CD4-positive, alpha-beta T cell (primary cell): ENCODE measurements around the gene GABPB1. TPM values are rescaled to one million over a fixed set of nuclear protein-coding genes. Genes with fewer than 3 reads are reported as not detected.

Source experiments
- ATAC-seq: fragments of 200-7000 bp; cut with Tn5 transposase; one replicate; pipeline ENCODE4 v1.10.0; 2022; ENCODE audit warnings: mild to moderate bottlenecking; ENCODE audit not compliant: poor library complexity
- CTCF ChIA-PET: fragments of 350-600 bp; sonication (Branson Sonifier 250); formaldehyde crosslinking; loops from one replicate; lab custom pipeline; 2021; ENCODE audit warnings: antibody characterized with exemption, inconsistent platforms; lab: Charles Lee
- POLR2A ChIA-PET: fragments of 350-600 bp; sonication (Branson Sonifier 250); formaldehyde crosslinking; loops from one replicate; lab custom pipeline; 2021; ENCODE audit warnings: antibody characterized with exemption, inconsistent platforms; lab: Charles Lee
- DNase-seq, 14 experiments: peaks; one replicate each; pipeline ENCODE4 v3.0.0-alpha.2; 2013 to 2020; ENCODE audit warnings: mixed read lengths in 2 of 14
- H3K27ac ChIP-seq, 2 donors: one replicate each; pipeline versions ENCODE4 v1.5.1 to v1.7.0; 2013; ENCODE audit warnings: low read length in 2 of 2, low read depth in 1 of 2, mild to moderate bottlenecking in 1 of 2
- H3K27me3 ChIP-seq, 2 experiments: 1 replicate in 1 of 2; 2 replicates in 1 of 2; pipeline versions ENCODE4 v1.6.1 to v1.7.0; 2013; ENCODE audit warnings: low read length in 2 of 2, control low read depth in 1 of 2, mild to moderate bottlenecking in 1 of 2, moderate library complexity in 1 of 2; ENCODE audit not compliant: insufficient read depth in 2 of 2, control insufficient read depth in 1 of 2
- H3K36me3 ChIP-seq: one replicate; pipeline ENCODE4 v1.6.1; 2013; ENCODE audit warnings: low read length, control low read depth; ENCODE audit not compliant: insufficient read depth
- H3K4me1 ChIP-seq: one replicate; pipeline ENCODE4 v1.6.1; 2013; ENCODE audit warnings: low read length, control low read depth; ENCODE audit not compliant: insufficient read depth
- H3K4me3 ChIP-seq: one replicate; pipeline ENCODE4 v1.5.1; 2013; ENCODE audit warnings: mild to moderate bottlenecking, low read length, moderate library complexity
- H3K9me3 ChIP-seq, 2 experiments: 1 replicate in 1 of 2; 2 replicates in 1 of 2; pipeline versions ENCODE4 v1.6.1 to v1.7.0; 2013; ENCODE audit warnings: low read length in 2 of 2, mild to moderate bottlenecking in 2 of 2, control low read depth in 1 of 2, moderate library complexity in 1 of 2; ENCODE audit not compliant: control insufficient read depth in 1 of 2, insufficient read depth in 1 of 2
- H3K27ac Mint-ChIP-seq: one replicate; pipeline ENCODE4 v1.8.0; 2020; ENCODE audit warnings: mixed read lengths
- H3K27me3 Mint-ChIP-seq: one replicate; pipeline ENCODE4 v1.8.0; 2021; ENCODE audit warnings: mixed read lengths
- H3K36me3 Mint-ChIP-seq: one replicate; pipeline ENCODE4 v1.8.0; 2021; ENCODE audit warnings: low read depth, mixed read lengths
- H3K4me1 Mint-ChIP-seq: one replicate; pipeline ENCODE4 v1.8.0; 2021; ENCODE audit warnings: low read depth, mixed read lengths
- H3K4me3 Mint-ChIP-seq: one replicate; pipeline ENCODE4 v1.8.0; 2020; ENCODE audit warnings: mild to moderate bottlenecking, mixed read lengths
- H3K9me3 Mint-ChIP-seq: one replicate; pipeline ENCODE4 v1.8.0; 2020; ENCODE audit warnings: mixed read lengths
- CTCF ChIP-seq: fragments of 200-600 bp; IDR thresholded peaks from one replicate; pipeline ENCODE4 v1.8.0; 2022; ENCODE audit warnings: antibody characterized with exemption, mild to moderate bottlenecking
- intact Hi-C, 2 experiments: fragments of 100-400 bp; cut with DNase I in 1 of 2; cut with micrococcal nuclease in 1 of 2; formaldehyde crosslinking; loops; one replicate each; pipeline versions ENCODE4 v1.15.1 to v1.9.0; 2023 to 2025; cut with DNase I, micrococcal nuclease
- total RNA-seq, 174 experiments: library from RNA in 2 of 174; stranded (reverse) in 2 of 174; gene quantifications; one replicate each; pipeline ENCODE4 v1.2.3 and lab custom pipeline; 2021 to 2026

GABPB1 gene
- total RNA-seq, 2 experiments from 2014 or later: 25.7 to 27.1 TPM

GRCh38 chr15:50228866-50229265 lies 126.1 kb downstream of the GABPB1 start:
- no peaks in the 10 kb centered on the region for H3K36me3 ChIP-seq
- H3K4me3 Mint-ChIP-seq: no peak overlapping the region
- ChIA-PET POLR2A (no interaction called here), CTCF (no interaction called here)
- no peaks in the 10 kb centered on the region for H3K4me1 ChIP-seq
- no peak overlapping the region for H3K27ac ChIP-seq
- no peak overlapping the region for H3K27ac Mint-ChIP-seq
- no peaks in the 10 kb centered on the region for H3K27me3 Mint-ChIP-seq
- H3K4me1 Mint-ChIP-seq: no peaks in the 10 kb centered on the region
- intact Hi-C loops: no loop called here
- no peaks in the 10 kb centered on the region for H3K36me3 Mint-ChIP-seq
- H3K9me3 Mint-ChIP-seq: no peaks in the 10 kb centered on the region
- no peaks in the 10 kb centered on the region for H3K27me3 ChIP-seq
- no peaks in the 10 kb centered on the region for H3K9me3 ChIP-seq
- H3K4me3 ChIP-seq: no peak overlapping the region
- TF ChIP-seq CTCF: no peak
- DNase-seq (no peak), ATAC-seq (no peak)

- POLR2A ChIA-PET: no interaction called here
- no peaks in the 10 kb centered on the region for H3K4me1 Mint-ChIP-seq
- intact Hi-C loops: no loop called here
- H3K4me3 Mint-ChIP-seq: no peak overlapping the region
- H3K27me3 ChIP-seq: no peaks in the 10 kb centered on the region
- CTCF ChIA-PET: no interaction called here
- no peaks in the 10 kb centered on the region for H3K9me3 Mint-ChIP-seq
- no peak overlapping the region for H3K27ac Mint-ChIP-seq
- DNase-seq (no peak), ATAC-seq (no peak)
- no peak for TF ChIP-seq CTCF
- no peak overlapping the region for H3K4me3 ChIP-seq
- H3K4me1 ChIP-seq: no peaks in the 10 kb centered on the region
- H3K27me3 Mint-ChIP-seq: no peaks in the 10 kb centered on the region
- H3K27ac ChIP-seq: no peak overlapping the region
- no peaks in the 10 kb centered on the region for H3K9me3 ChIP-seq
- H3K36me3 Mint-ChIP-seq: no peaks in the 10 kb centered on the region
- H3K36me3 ChIP-seq: no peaks in the 10 kb centered on the region
These were observed 127.9 kb downstream of the GABPB1 start for GRCh38 chr15:50227076-50227475.

- DNase-seq: no peak
- H3K27ac Mint-ChIP-seq: no peak overlapping the region
- intact Hi-C loops: no loop called here
These were observed 129.1 kb downstream of the GABPB1 start for GRCh38 chr15:50225938-50226337.

More at GRCh38 chr15:50225938-50226337, 129.1 kb downstream of the GABPB1 start:
- Histone ChIP-seq H3K36me3 (no peaks in the 10 kb centered on the region), H3K4me1 (no peaks in the 10 kb centered on the region), H3K27ac (no peak overlapping the region), H3K27me3 (no peaks in the 10 kb centered on the region), H3K4me3 (no peak overlapping the region), H3K9me3 (no peaks in the 10 kb centered on the region)
- no peaks in the 10 kb centered on the region for H3K27me3 Mint-ChIP-seq
- ChIA-PET POLR2A (no interaction called here), CTCF (no interaction called here)
- no peak for ATAC-seq
- H3K36me3 Mint-ChIP-seq: no peaks in the 10 kb centered on the region
- no peak for TF ChIP-seq CTCF
- H3K4me1 Mint-ChIP-seq: no peaks in the 10 kb centered on the region
- no peaks in the 10 kb centered on the region for H3K9me3 Mint-ChIP-seq
- no peak overlapping the region for H3K4me3 Mint-ChIP-seq

Other genes starting within 250 kb of the GABPB1 start
- gene ATP8B4, start 236.0 kb downstream of the GABPB1 start, total RNA-seq: under 1 TPM in 1 of 2 experiments, not detected in 1; 0.31 TPM
- gene SLC27A2, start 173.0 kb downstream of the GABPB1 start, total RNA-seq: under 1 TPM; 0.22 to 0.31 TPM
- under 1 TPM in 1 of 2 experiments, not detected in 1; 0.08 TPM for gene HDC, start 89.5 kb downstream of the GABPB1 start, total RNA-seq
- gene USP8, start 69.2 kb upstream of the GABPB1 start, total RNA-seq: 10 to 100 TPM; 48.9 to 50.0 TPM
- under 1 TPM in 1 of 2 experiments, not detected in 1; 0.41 TPM for gene USP50, start 191.5 kb upstream of the GABPB1 start, total RNA-seq